A673 (cell line): ENCODE data around the gene SMIM15. TPM values are rescaled to one million over a fixed set of nuclear protein-coding genes. Genes with fewer than 3 reads are reported as not detected.

ENCODE experiments used
- BruUV-seq: library from RNA; stranded (reverse); fragments of 400-500 nt; replicated peaks from 2 replicates; lab custom pipeline; 2021; lab: Mats Ljungman, UMichigan
- CTCF ChIA-PET: fragments of 300-600 bp; sonication (Branson Sonifier 250); formaldehyde crosslinking; loops from one replicate; lab custom pipeline; 2022; ENCODE audit warnings: antibody characterized with exemption; lab: Charles Lee
- POLR2A ChIA-PET: fragments of 300-600 bp; sonication (Branson Sonifier 250); formaldehyde crosslinking; loops from one replicate; lab custom pipeline; 2022; ENCODE audit warnings: antibody characterized with exemption; ENCODE audit not compliant: low non-redundant PET; lab: Charles Lee
- DNase-seq: peaks from one replicate; pipeline ENCODE4 v3.0.0-alpha.2; 2015; ENCODE audit warnings: low spot score
- H3K27ac ChIP-seq: fragments of 200-600 bp; sonication (generic); 2 replicates; pipeline ENCODE4 v1.5.1; 2016; ENCODE audit warnings: mixed run types, low read depth, mild to moderate bottlenecking, mixed read lengths, antibody characterized with exemption, low read length; ENCODE audit not compliant: poor library complexity, severe bottlenecking
- H3K27me3 ChIP-seq: fragments of 200-600 bp; sonication (generic); replicated peaks from 2 replicates; pipeline ENCODE4 v1.6.1; 2017; ENCODE audit warnings: mixed run types, low read depth, mild to moderate bottlenecking, mixed read lengths, antibody characterized with exemption, low read length; ENCODE audit not compliant: insufficient read depth, poor library complexity
- H3K36me3 ChIP-seq: fragments of 200-600 bp; sonication (generic); 2 replicates; pipeline ENCODE4 v1.6.1; 2016; ENCODE audit warnings: mixed run types, mild to moderate bottlenecking, mixed read lengths, antibody characterized with exemption, low read length; ENCODE audit not compliant: insufficient read depth, poor library complexity, severe bottlenecking
- H3K4me1 ChIP-seq: fragments of 200-600 bp; sonication (generic); 2 replicates; pipeline ENCODE4 v1.6.1; 2017; ENCODE audit warnings: mixed run types, mild to moderate bottlenecking, mixed read lengths, antibody characterized with exemption, low read length; ENCODE audit not compliant: insufficient read depth, poor library complexity, severe bottlenecking
- H3K4me3 ChIP-seq: fragments of 200-600 bp; sonication (generic); 2 replicates; pipeline ENCODE4 v1.5.1; 2016; ENCODE audit warnings: low read depth, mixed run types, mild to moderate bottlenecking, mixed read lengths, low read length; ENCODE audit not compliant: poor library complexity, severe bottlenecking
- H3K9me3 ChIP-seq: fragments of 200-600 bp; sonication (generic); 2 replicates; pipeline ENCODE4 v1.6.1; 2016; ENCODE audit warnings: mixed run types, low read depth, mild to moderate bottlenecking, mixed read lengths, antibody characterized with exemption, low read length; ENCODE audit not compliant: poor library complexity, severe bottlenecking
- EZH2 ChIP-seq: fragments of 200-600 bp; sonication (generic); IDR thresholded peaks from 2 replicates; pipeline ENCODE4 v1.6.1; 2017; ENCODE audit warnings: borderline replicate concordance, low read depth, mild to moderate bottlenecking, mixed read lengths, antibody characterized with exemption, low read length; ENCODE audit not compliant: poor library complexity, severe bottlenecking
- intact Hi-C: fragments of 100-400 bp; cut with micrococcal nuclease; formaldehyde crosslinking; loops from one replicate; pipeline ENCODE4 v1.10.0; 2022; ENCODE audit not compliant: unreplicated experiment
- total RNA-seq: library from RNA; stranded (reverse); gene quantifications from 2 replicates; pipeline ENCODE4 v1.2.3, GENCODE V29; 2021
- TF ChIP-seq, protein P1 (sequence below): fragments of 300-800, 200-600 bp; sonication (generic); conservative IDR thresholded peaks from 2 replicates; pipeline ENCODE4 v1.5.1; 2017; ENCODE audit warnings: low read depth, mild to moderate bottlenecking, antibody characterized with exemption, low read length, moderate library complexity, mixed read lengths

SMIM15 gene
- total RNA-seq, 1 experiment from 2014 or later: 93.5 TPM

DNA sequence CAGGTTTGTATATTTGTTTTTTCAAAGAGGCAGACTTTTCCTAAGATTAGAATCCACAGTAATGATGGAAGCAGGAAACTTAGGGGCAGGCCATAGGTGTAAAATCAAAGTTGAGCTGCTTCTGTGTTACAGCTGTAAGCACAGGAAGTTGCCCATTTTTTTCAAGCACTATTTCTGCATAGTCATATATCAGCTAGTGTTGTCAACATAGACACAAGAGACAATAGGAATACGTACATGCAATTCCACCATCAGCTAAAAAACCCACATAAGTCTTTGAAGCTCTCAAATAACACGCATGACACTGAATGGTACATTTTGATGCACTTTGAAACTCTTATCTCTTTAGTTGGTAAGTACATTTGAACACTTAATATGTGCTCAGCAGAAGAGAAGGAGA, 20.2 kb upstream of the SMIM15 start:
- Histone ChIP-seq H3K36me3 (no peaks in the 10 kb centered on the region), H3K4me1 (no peaks in the 10 kb centered on the region), H3K27me3 (no peaks in the 10 kb centered on the region), H3K4me3 (no peak overlapping the region), H3K9me3 (no peaks in the 10 kb centered on the region), H3K27ac (no peak overlapping the region)
- no peak for TF ChIP-seq EZH2
- TF ChIP-seq, protein P1, sequence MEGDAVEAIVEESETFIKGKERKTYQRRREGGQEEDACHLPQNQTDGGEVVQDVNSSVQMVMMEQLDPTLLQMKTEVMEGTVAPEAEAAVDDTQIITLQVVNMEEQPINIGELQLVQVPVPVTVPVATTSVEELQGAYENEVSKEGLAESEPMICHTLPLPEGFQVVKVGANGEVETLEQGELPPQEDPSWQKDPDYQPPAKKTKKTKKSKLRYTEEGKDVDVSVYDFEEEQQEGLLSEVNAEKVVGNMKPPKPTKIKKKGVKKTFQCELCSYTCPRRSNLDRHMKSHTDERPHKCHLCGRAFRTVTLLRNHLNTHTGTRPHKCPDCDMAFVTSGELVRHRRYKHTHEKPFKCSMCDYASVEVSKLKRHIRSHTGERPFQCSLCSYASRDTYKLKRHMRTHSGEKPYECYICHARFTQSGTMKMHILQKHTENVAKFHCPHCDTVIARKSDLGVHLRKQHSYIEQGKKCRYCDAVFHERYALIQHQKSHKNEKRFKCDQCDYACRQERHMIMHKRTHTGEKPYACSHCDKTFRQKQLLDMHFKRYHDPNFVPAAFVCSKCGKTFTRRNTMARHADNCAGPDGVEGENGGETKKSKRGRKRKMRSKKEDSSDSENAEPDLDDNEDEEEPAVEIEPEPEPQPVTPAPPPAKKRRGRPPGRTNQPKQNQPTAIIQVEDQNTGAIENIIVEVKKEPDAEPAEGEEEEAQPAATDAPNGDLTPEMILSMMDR: no peak
- intact Hi-C loops: no loop called here
- no TSS peak for BruUV-seq
- CTCF ChIA-PET: no interaction called here
- POLR2A ChIA-PET: no interaction called here
- peak; percentile 23 for DNase-seq

- intact Hi-C loops: no loop called here
- no peaks in the 10 kb centered on the region for H3K4me1 ChIP-seq
- H3K9me3 ChIP-seq: no peaks in the 10 kb centered on the region
- no peaks in the 10 kb centered on the region for H3K36me3 ChIP-seq
- no peaks in the 10 kb centered on the region for H3K27me3 ChIP-seq
- no peak for DNase-seq
- peak overlapping the region; percentile 6 for H3K4me3 ChIP-seq
- ChIA-PET CTCF (no interaction called here), POLR2A (no interaction called here)
- H3K27ac ChIP-seq: no peak overlapping the region
- TF ChIP-seq, protein P1: no peak
- no peak for TF ChIP-seq EZH2
- no TSS peak for BruUV-seq
These were observed 18.6 kb upstream of the SMIM15 start for GRCh38 chr5:61180886-61181285.

- ChIA-PET CTCF (no interaction called here), POLR2A (no interaction called here)
- intact Hi-C loops: no loop called here
- H3K27ac ChIP-seq: no peak overlapping the region
- no peaks in the 10 kb centered on the region for H3K4me1 ChIP-seq
- no peaks in the 10 kb centered on the region for H3K9me3 ChIP-seq
- no peak for TF ChIP-seq EZH2
- TF ChIP-seq, protein P1: no peak
- no peak for DNase-seq
- H3K27me3 ChIP-seq: no peaks in the 10 kb centered on the region
- no peak overlapping the region for H3K4me3 ChIP-seq
- no TSS peak for BruUV-seq
- H3K36me3 ChIP-seq: no peaks in the 10 kb centered on the region
These were observed 16.4 kb upstream of the SMIM15 start for GRCh38 chr5:61178702-61179101.
